Measurements from ENCODE around the gene ZBTB46.
A peak's percentile ranks its signal among the peaks of the same experiment; 100 is the strongest.

Gene ZBTB46

GRCh38 chr20:63744158-63744557, 86.9 kb downstream of the ZBTB46 start:
- no peak for DNase-seq

GRCh38 chr20:63743210-63743970, 87.7 kb downstream of the ZBTB46 start:
- no peak for DNase-seq

- DNase-seq, result no peak
Observed at GRCh38 chr20:63742381-63743024, 88.6 kb downstream of the ZBTB46 start.

- DNase-seq, result no peak
Observed at GRCh38 chr20:63741676-63742380, 89.2 kb downstream of the ZBTB46 start.

DNA sequence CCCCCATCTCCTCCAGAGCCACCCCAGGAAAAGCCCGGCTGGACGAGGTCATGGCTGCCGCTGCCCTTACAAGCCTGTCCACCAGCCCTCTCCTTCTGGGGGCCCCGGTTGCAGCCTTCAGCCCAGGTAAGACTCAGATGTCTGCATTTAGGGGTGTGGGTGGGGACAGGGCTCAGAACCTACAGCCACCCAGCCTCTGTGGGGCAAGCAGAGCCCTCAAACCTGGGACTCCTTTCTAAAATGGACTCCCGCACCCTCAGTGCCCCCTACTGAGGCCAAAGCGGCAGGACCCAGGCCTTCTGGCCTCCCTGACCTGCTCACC, 89.7 kb downstream of the ZBTB46 start:
- DNase-seq, result no peak

DNA sequence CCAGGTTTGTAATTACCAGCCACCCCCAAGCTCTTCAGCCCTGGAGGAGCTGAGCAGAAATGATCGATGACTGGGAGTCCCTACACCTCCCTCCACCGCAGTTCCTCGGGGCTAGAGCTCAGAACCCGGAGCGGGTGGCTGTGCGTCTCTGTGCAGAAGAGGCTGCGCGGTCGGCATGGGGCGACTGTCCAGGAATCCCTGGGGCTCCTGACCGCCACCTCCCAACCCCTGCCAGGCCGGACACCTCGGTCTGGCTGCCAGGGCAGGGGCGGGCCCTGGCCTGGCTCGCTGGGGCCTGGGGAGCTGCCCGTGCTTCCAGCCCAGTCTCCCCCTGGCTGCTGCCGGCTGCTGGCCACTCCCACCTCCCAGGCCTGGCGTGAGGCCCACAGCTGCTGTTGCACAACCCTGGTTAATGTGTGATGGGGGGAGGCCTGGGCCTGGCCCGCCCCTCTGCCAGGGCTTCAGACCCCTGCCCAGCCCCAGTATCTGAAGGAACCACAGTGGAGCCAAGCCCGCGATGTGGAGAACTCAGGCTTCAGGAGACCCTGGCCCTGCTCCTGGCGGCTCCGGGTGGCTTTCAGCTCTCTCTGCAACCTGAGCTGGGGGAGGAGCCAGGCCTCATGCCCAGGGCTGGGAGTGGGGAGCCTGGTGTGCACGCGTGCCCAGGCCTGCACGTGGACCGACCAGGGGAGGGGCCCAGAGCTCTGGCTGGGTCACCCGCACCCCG, 90.3 kb downstream of the ZBTB46 start:
- peak; percentile 33 for DNase-seq

DNA sequence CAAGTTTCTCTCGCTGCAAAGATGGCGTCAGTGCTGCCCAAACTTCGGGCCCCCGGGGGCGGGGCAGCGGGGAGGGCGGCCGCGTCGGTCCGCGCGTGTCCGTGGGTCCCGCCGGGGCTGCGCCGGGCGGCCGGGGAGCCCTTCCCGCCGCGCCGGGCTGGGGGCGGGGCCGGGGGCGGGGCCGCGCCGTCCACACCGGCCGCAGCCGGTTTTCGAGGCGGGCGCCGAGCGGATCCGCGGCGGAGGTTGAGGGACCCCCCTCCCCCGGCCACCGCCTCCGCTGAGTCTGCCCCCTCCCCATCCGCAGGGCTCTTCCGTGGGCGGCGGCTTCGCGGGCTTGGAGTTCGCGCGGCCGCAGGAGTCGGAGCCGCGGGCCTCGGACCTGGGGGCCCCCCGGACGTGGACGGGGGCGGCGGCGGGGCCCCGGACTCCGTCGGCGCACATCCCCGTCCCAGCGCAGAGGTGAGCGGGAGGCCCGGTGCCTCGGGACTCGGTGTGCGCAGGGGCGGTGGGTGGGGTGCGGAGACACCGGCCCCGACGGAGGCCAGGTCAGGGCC, 90.9 kb downstream of the ZBTB46 start:
- DNase-seq, result peak; percentile 33

GRCh38 chr20:63739130-63740069, 91.7 kb downstream of the ZBTB46 start, which contains the start of gene SLC2A4RG:
Gene SLC2A4RG (plus strand): TSS chr20:63739776. CDS start chr20:63739913, 137 bp downstream.
- peak; percentile 63 for DNase-seq

DNA sequence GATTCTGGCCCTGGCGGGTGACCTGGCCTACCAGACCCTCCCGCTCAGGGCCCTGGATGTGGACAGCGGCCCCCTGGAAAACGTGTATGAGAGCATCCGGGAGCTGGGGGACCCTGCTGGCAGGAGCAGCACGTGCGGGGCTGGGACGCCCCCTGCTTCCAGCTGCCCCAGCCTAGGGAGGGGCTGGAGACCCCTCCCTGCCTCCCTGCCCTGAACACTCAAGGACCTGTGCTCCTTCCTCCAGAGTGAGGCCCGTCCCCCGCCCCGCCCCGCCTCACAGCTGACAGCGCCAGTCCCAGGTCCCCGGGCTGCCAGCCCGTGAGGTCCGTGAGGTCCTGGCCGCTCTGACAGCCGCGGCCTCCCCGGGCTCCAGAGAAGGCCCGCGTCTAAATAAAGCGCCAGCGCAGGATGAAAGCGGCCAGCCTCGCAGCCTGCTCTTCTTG, 92.4 kb downstream of the ZBTB46 start:
- DNase-seq, result no peak

- peak; percentile 32 for DNase-seq
Observed at GRCh38 chr20:63737945-63738686, 92.9 kb downstream of the ZBTB46 start.

DNA sequence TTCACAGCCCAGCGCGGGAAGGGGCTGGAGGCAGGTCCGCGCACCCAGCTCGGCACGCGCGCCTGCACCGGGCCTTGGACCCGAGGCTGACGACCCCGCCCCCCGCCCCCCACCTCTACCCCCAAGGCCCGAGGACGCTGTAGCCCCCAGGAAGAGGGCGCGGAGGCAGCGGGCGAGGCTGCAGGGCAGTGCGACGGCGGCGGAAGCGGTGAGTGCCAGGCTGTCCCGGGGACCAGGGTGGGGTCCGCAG, 93.4 kb downstream of the ZBTB46 start:
- DNase-seq, result no peak

- DNase-seq, result peak; percentile 48
Observed at GRCh38 chr20:63736893-63737694, 94.0 kb downstream of the ZBTB46 start.

GRCh38 chr20:63735859-63736718, 95.0 kb downstream of the ZBTB46 start, which contains the start of gene LIME1:
Gene LIME1 (plus strand): TSS chr20:63736664. CDS start chr20:63737550, 886 bp downstream.
- peak; percentile 54 for DNase-seq

- no peak for DNase-seq
Observed at GRCh38 chr20:63734946-63735858, 95.9 kb downstream of the ZBTB46 start.

DNA sequence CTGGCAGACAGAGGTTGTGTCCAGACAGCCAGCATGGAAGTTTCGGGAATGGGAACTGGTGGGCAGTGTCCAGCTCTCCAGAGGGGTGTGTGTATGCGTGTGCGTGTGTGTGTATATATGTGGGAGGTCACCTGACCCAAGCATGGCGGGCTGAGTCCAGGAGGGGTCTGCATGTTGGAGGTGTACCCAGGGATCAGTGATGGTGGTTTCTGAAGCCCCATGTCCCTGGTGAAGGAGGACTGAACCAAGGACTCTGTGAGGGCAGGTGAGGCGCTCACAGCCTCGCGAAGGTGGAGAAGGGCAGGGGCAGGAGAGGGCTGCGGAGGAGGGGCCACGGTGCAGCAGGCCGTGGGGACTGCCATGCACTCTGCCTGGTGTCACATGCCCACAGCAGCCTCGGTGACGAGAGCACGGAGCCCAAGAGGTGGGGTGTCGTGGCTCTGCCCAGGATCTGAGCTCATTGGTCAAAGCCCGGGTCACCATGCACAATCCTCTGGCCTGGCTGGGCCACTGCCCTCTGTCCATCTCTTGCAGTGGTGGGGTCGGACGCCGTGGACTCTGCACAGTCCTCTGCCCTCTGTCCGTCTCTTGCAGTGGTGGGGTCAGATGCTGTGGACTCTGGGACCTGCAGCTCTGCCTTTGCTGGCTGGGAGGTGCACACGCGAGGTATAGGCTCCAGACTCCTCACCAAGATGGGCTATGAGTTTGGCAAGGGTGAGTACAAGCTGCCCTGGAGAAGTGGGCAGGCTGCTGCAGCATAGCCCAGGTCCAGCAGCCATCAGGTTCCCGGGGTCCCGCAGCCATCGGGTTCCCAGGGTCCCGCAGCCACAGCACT, 96.7 kb downstream of the ZBTB46 start:
- no peak for DNase-seq

DNA sequence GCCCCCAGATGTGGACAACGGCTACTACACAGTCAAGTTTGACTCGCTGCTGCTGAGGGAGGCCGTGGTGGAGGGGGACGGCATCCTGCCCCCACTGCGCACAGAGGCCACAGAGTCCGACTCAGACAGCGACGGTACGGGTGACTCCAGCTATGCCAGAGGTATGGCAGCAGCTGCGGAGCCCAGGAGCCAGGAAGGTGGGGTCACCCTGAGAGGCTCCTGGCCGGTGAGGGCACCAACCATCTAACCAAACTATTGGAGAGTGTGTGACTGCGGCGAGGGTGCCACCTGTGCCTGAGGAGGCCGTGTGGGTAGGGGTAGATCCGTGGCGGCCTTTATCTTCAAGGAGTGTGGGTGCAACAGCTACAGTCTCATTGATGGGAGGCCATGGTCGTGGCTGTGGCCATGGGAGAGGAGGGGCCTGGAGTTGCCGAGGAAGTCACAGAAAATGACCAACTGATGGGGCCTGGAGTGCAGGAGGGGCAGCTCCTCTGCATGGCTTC, 97.4 kb downstream of the ZBTB46 start:
- DNase-seq, result no peak

GRCh38 chr20:63733117-63733516, 97.9 kb downstream of the ZBTB46 start:
- no peak for DNase-seq

All from activated CD4-positive, alpha-beta T cell treated with anti-CD3 and anti-CD28 coated beads, Interleukin-2, amount 50 U/mL, for 16 hours (primary cell).